HCT116 (cell line): ENCODE measurements around the gene ZNF226. TPM values are rescaled to one million over a fixed set of nuclear protein-coding genes. Genes with fewer than 3 reads are reported as not detected.
A peak's percentile ranks its signal among the peaks of the same experiment; 100 is the strongest.

ENCODE experiments used
- ATAC-seq: fragments of 200-7000 bp; cut with Tn5 transposase; 2 replicates; pipeline ENCODE4 v1.9.1; 2020; ENCODE audit warnings: mild to moderate bottlenecking, moderate library complexity
- Bru-seq: library from RNA; stranded (reverse); fragments of 400-500 nt; gene quantifications from one replicate; lab custom pipeline; 2021; lab: Mats Ljungman, UMichigan
- BruChase-seq, 2 experiments: library from RNA; stranded (reverse); fragments of 400-500 nt; gene quantifications; one replicate each; lab custom pipeline; 2021; lab: Mats Ljungman, UMichigan
- BruUV-seq: library from RNA; stranded (reverse); fragments of 400-500 nt; replicated peaks from 2 replicates; lab custom pipeline; 2021; lab: Mats Ljungman, UMichigan
- CTCF ChIA-PET: fragments of 300-600 bp; sonication (Branson Sonifier 250); formaldehyde crosslinking; loops from one replicate; lab custom pipeline; 2021; ENCODE audit warnings: antibody characterized with exemption; lab: Charles Lee
- POLR2A ChIA-PET: fragments of 300-600, 350-600 bp; sonication (Branson Sonifier 250); formaldehyde crosslinking; loops from one replicate; lab custom pipeline; 2021; ENCODE audit warnings: antibody characterized with exemption; lab: Charles Lee
- RAD21 ChIA-PET, 2 experiments: fragments of 300-600 bp; sonication (Branson Sonifier 250); formaldehyde crosslinking; loops; one replicate each; lab custom pipeline; 2023; ENCODE audit warnings: low total read pairs in 2 of 2; ENCODE audit not compliant: uncharacterized antibody in 2 of 2, unreplicated experiment in 2 of 2, low non-redundant PET in 1 of 2; lab: Charles Lee
- DNase-seq: peaks from one replicate; pipeline ENCODE4 v3.0.0-alpha.2; 2010; ENCODE audit warnings: low read depth, low spot score
- H2AFZ ChIP-seq: fragments of 200-600 bp; shearing (Covaris generic), sonication (generic); 2 replicates; pipeline ENCODE4 v1.6.1; 2017; ENCODE audit warnings: low read depth, mixed run types, mixed read lengths, antibody characterized with exemption, low read length; ENCODE audit not compliant: poor library complexity, severe bottlenecking
- H3K27ac ChIP-seq: 2 replicates; pipeline ENCODE4 v1.5.1; 2012; ENCODE audit warnings: low read depth, low read length
- H3K27me3 ChIP-seq: fragments of 200-600 bp; sonication (generic); 2 replicates; pipeline ENCODE4 v1.6.1; 2016; ENCODE audit warnings: mixed run types, low read length, mixed read lengths; ENCODE audit not compliant: insufficient read depth
- H3K36me3 ChIP-seq, 2 experiments: fragments of 200-500 bp in 1 of 2; fragments of 200-600 bp in 1 of 2; sonication (Bioruptor generic) in 1 of 2; sonication (generic) in 1 of 2; 2 replicates each; pipeline versions ENCODE4 v1.5.1 to v1.6.1; 2014 to 2016; ENCODE audit warnings: low read length in 2 of 2, inconsistent platforms in 1 of 2, mixed read lengths in 1 of 2, mixed run types in 1 of 2; ENCODE audit not compliant: insufficient read depth in 2 of 2, control insufficient read depth in 1 of 2
- H3K4me1 ChIP-seq, 2 experiments: fragments of 200-600 bp in 1 of 2; sonication (generic) in 1 of 2; 2 replicates each; pipeline versions ENCODE4 v1.5.1 to v1.6.1; 2012 to 2017; ENCODE audit warnings: low read length in 2 of 2, inconsistent platforms in 1 of 2, mild to moderate bottlenecking in 1 of 2, mixed read lengths in 1 of 2, mixed run types in 1 of 2, moderate library complexity in 1 of 2; ENCODE audit not compliant: insufficient read depth in 2 of 2, control insufficient read depth in 1 of 2
- H3K4me2 ChIP-seq: fragments of 200-600 bp; sonication (generic); 2 replicates; pipeline ENCODE4 v1.6.1; 2017; ENCODE audit warnings: mixed run types, low read length, mixed read lengths
- H3K4me3 ChIP-seq, 2 experiments: fragments of 200-600 bp in 1 of 2; sonication (generic) in 1 of 2; replicated peaks in 1 of 2; 2 replicates each; pipeline ENCODE4 v1.5.1; 2011 to 2016; ENCODE audit warnings: low read length in 2 of 2, control low read depth in 1 of 2, low read depth in 1 of 2, mild to moderate bottlenecking in 1 of 2, mixed read lengths in 1 of 2, mixed run types in 1 of 2
- H3K79me2 ChIP-seq: fragments of 200-600 bp; sonication (generic); 2 replicates; pipeline ENCODE4 v1.6.1; 2017; ENCODE audit warnings: mild to moderate bottlenecking, mixed run types, low read length, moderate library complexity, mixed read lengths; ENCODE audit not compliant: insufficient read depth
- H3K9ac ChIP-seq: fragments of 200-600 bp; sonication (generic); 2 replicates; pipeline ENCODE4 v1.6.1; 2016; ENCODE audit warnings: low read length, mixed read lengths
- H3K9me2 ChIP-seq: fragments of 200-600 bp; sonication (generic), shearing (Covaris generic); 2 replicates; pipeline ENCODE4 v1.6.1; 2017; ENCODE audit warnings: mixed run types, mild to moderate bottlenecking, moderate library complexity; ENCODE audit not compliant: insufficient read depth
- H3K9me3 ChIP-seq, 2 experiments: fragments of 200-500 bp in 1 of 2; fragments of 200-600 bp in 1 of 2; sonication (Bioruptor generic) in 1 of 2; sonication (generic) in 1 of 2; 2 replicates each; pipeline ENCODE4 v1.6.1; 2014 to 2017; ENCODE audit warnings: low read length in 2 of 2, mixed read lengths in 2 of 2, inconsistent platforms in 1 of 2, low read depth in 1 of 2, mild to moderate bottlenecking in 1 of 2, mixed run types in 1 of 2, moderate library complexity in 1 of 2; ENCODE audit not compliant: control insufficient read depth in 1 of 2, insufficient read depth in 1 of 2
- H4K20me1 ChIP-seq: fragments of 200-600 bp; sonication (generic), shearing (Covaris generic); 2 replicates; pipeline ENCODE4 v1.6.1; 2017; ENCODE audit warnings: mixed run types, mild to moderate bottlenecking, moderate library complexity; ENCODE audit not compliant: insufficient read depth
- ATF3 ChIP-seq: IDR thresholded peaks from 2 replicates; pipeline ENCODE4 v1.6.1; 2012
- CBX3 ChIP-seq: IDR thresholded peaks from 2 replicates; pipeline ENCODE4 v1.6.1; 2012; ENCODE audit warnings: low read depth
- CTCF ChIP-seq, 3 experiments: fragments of 200-600 bp in 1 of 3; sonication (generic) in 1 of 3; IDR thresholded peaks in 2 of 3; conservative IDR thresholded peaks in 1 of 3; 2 replicates each; pipeline ENCODE4 v1.5.1; 2012 to 2017; ENCODE audit warnings: low read depth in 2 of 3, low read length in 2 of 3, antibody characterized with exemption in 1 of 3, borderline replicate concordance in 1 of 3, control low read depth in 1 of 3, mild to moderate bottlenecking in 1 of 3, mixed read lengths in 1 of 3, mixed run types in 1 of 3, moderate library complexity in 1 of 3; ENCODE audit not compliant: insufficient read depth in 1 of 3
- EGR1 ChIP-seq: IDR thresholded peaks from 2 replicates; pipeline ENCODE4 v1.6.1; 2012; ENCODE audit warnings: low read depth
- ELF1 ChIP-seq: IDR thresholded peaks from 2 replicates; pipeline ENCODE4 v1.6.1; 2012; ENCODE audit warnings: low read depth, borderline replicate concordance
- FOSL1 ChIP-seq: IDR thresholded peaks from 2 replicates; pipeline ENCODE4 v1.6.1; 2012; ENCODE audit warnings: low read depth
- JUND ChIP-seq: IDR thresholded peaks from 2 replicates; pipeline ENCODE4 v1.6.1; 2012
- MAX ChIP-seq: IDR thresholded peaks from 2 replicates; pipeline ENCODE4 v1.6.1; 2012
- POLR2A ChIP-seq: IDR thresholded peaks from 2 replicates; pipeline ENCODE4 v1.7.0; 2011; ENCODE audit warnings: borderline replicate concordance; ENCODE audit not compliant: insufficient read depth, insufficient read length; ENCODE audit errors: extremely low read depth
- POLR2AphosphoS5 ChIP-seq: IDR thresholded peaks from 2 replicates; pipeline ENCODE4 v1.6.1; 2011; ENCODE audit warnings: mild to moderate bottlenecking, low read depth, low read length, moderate library complexity
- RAD21 ChIP-seq: IDR thresholded peaks from 2 replicates; pipeline ENCODE4 v1.6.1; 2012; ENCODE audit warnings: low read depth, mild to moderate bottlenecking
- REST ChIP-seq: IDR thresholded peaks from 2 replicates; pipeline ENCODE4 v1.6.1; 2012; ENCODE audit warnings: low read depth
- SIN3A ChIP-seq: IDR thresholded peaks from 2 replicates; pipeline ENCODE4 v1.6.1; 2012; ENCODE audit warnings: low read depth
- SP1 ChIP-seq: IDR thresholded peaks from 2 replicates; pipeline ENCODE4 v1.6.1; 2012; ENCODE audit warnings: low read depth
- SRF ChIP-seq: IDR thresholded peaks from 2 replicates; pipeline ENCODE4 v1.6.1; 2012; ENCODE audit warnings: low read depth
- TCF7L2 ChIP-seq: IDR thresholded peaks from 2 replicates; pipeline ENCODE4 v1.7.0; 2011; ENCODE audit warnings: borderline replicate concordance, inconsistent platforms; ENCODE audit not compliant: insufficient read depth, insufficient read length; ENCODE audit errors: extremely low read depth
- YY1 ChIP-seq: IDR thresholded peaks from 2 replicates; pipeline ENCODE4 v1.6.1; 2011; ENCODE audit warnings: low read length, low read depth, moderate library complexity, mild to moderate bottlenecking; ENCODE audit not compliant: insufficient replicate concordance; ENCODE audit errors: extremely low read depth
- ZFX ChIP-seq: fragments of 450-650 bp; IDR thresholded peaks from 2 replicates; pipeline ENCODE4 v1.6.1; 2017
- ZNF274 ChIP-seq: fragments of 200-500 bp; sonication (Bioruptor generic); IDR thresholded peaks from 2 replicates; pipeline ENCODE4 v1.6.1; 2014; ENCODE audit warnings: mild to moderate bottlenecking, low read depth, low read length, inconsistent platforms
- intact Hi-C: fragments of 100-400 bp; cut with micrococcal nuclease; formaldehyde crosslinking; loops from 2 replicates; pipeline ENCODE4 v1.10.0; 2022
- long read RNA-seq: library from polyadenylated mRNA; unstranded; transcript quantifications from one replicate; pipeline ENCODE4 v2.0.0, GENCODE V29; 2021; ENCODE audit not compliant: unreplicated experiment
- polyA plus RNA-seq: library from polyadenylated mRNA; unstranded; fragments of >200 nt; gene quantifications from 2 replicates; pipeline ENCODE4 v1.2.1, GENCODE V29; 2012; ENCODE audit warnings: missing spikeins
- total RNA-seq: library from RNA; stranded (reverse); gene quantifications from one replicate; pipeline ENCODE4 v1.2.1, GENCODE V29; 2021; ENCODE audit not compliant: unreplicated experiment

Gene ZNF226
- total RNA-seq (17.4 TPM), Bru-seq, nascent RNA (percentile 83 among the genes with signal in this experiment), BruChase-seq, experiment 1, labeled RNA remaining after a 6-hour chase (percentile 74 among the genes with signal in this experiment), BruChase-seq, experiment 2, labeled RNA remaining after a 2-hour chase (percentile 76 among the genes with signal in this experiment)
- polyA plus RNA-seq: 6.0 and 11.7 TPM in 2 replicates
- long read RNA-seq, partial matches to known transcripts: 1 of 8 reads
- long read RNA-seq, other reads (novel, unspliced or antisense): 2 of 8 reads

GRCh38 chr19:44164673-44165512 lies at the start of gene ZNF226:
ZNF226 (plus strand) TSS chr19:44165100; CDS start chr19:44170081, 4,981 bp downstream.
- H4K20me1 ChIP-seq: no peaks in the 10 kb centered on the region
- peak within 1 kb of the TSS; percentile 73 for H3K4me2 ChIP-seq
- no peaks in the 10 kb centered on the region for H3K27me3 ChIP-seq
- peaks cover 20 to 21% of the 10 kb centered on the region in 2 experiments for H3K36me3 ChIP-seq
- peaks cover 7 to 14% of the 10 kb centered on the region in 2 experiments for H3K4me1 ChIP-seq
- peaks cover 4% of the 10 kb centered on the region; the same call in 1 of the 2 replicates for H3K79me2 ChIP-seq
- DNase-seq (peak; percentile 97), ATAC-seq (peak; percentile 98)
- TF ChIP-seq ZNF274: no peak
- peak; percentile 97 for TF ChIP-seq ELF1
- TF ChIP-seq POLR2AphosphoS5: peak; percentile 79
- TF ChIP-seq ATF3: no peak
- no peak for TF ChIP-seq CTCF (IDR thresholded peaks at IDR 0.05 in 2 of 3, conservative IDR thresholded peaks at IDR 0.05 in 1 of 3; ENCODE audit: borderline replicate concordance in 1 of 3, insufficient read depth in 1 of 3, low read depth in 2 of 3, low read length in 2 of 3)
- no peak for TF ChIP-seq EGR1
- peak; percentile 53 for TF ChIP-seq TCF7L2
- peak; percentile 93 for TF ChIP-seq CBX3
- no peak for TF ChIP-seq JUND
- no peak for TF ChIP-seq FOSL1
- TF ChIP-seq ZFX: no peak
- TF ChIP-seq REST: no peak
- TF ChIP-seq MAX: peak; percentile 49; the same call in 1 of the 2 replicates
- peak; percentile 77 for TF ChIP-seq SP1
- TF ChIP-seq YY1: peak; percentile 92
- peak; percentile 60 for TF ChIP-seq SIN3A
- peak; percentile 73 for TF ChIP-seq SRF
- peak; percentile 61 for TF ChIP-seq POLR2A
- TF ChIP-seq RAD21: no peak
- H3K27ac ChIP-seq: peak within 1 kb of the TSS; percentile 66
- BruUV-seq: no TSS peak
- ChIA-PET RAD21 (no interaction called here), POLR2A (interaction anchor here (1.0 to 1.5 kb wide), 5 partner anchors 42 to 338 kb away, joined by 3 to 6 read pairs (median 3); partner anchors contain the start of genes ZNF225, ZNF283 and ZNF45), CTCF (interaction anchor here (1.3 kb wide), 1 partner anchor 336 kb away, joined by 3 read pairs; the partner anchor contains the start of gene ZNF180)
- peak within 1 kb of the TSS; percentile 99 for H2AFZ ChIP-seq
- intact Hi-C loops: loop anchor here (1.0 to 5.0 kb wide), 2 partner anchors 37 to 52 kb away; partner anchors contain the start of gene ZNF225
- H3K9me2 ChIP-seq: no peaks in the 10 kb centered on the region
- peak within 1 kb of the TSS; percentile 68 for H3K9ac ChIP-seq
- peaks cover 0 to 4% of the 10 kb centered on the region in 2 experiments; a peak in 3 of 4 replicates for H3K9me3 ChIP-seq
- peak within 1 kb of the TSS; percentile 68 to 76 for H3K4me3 ChIP-seq
